Dendritic cell treated with granulocyte-macrophage colony-stimulating factor and Interleukin-4, amounts not matched to agents 40 ng/mL and 50 ng/mL, for 4 days (primary cell): ENCODE results near the gene KCNC4.

Experiments used
- H3K27ac Mint-ChIP-seq: one replicate; pipeline ENCODE4 v1.8.0; 2022; ENCODE audit warnings: mild to moderate bottlenecking, mixed read lengths
- H3K27me3 Mint-ChIP-seq: one replicate; pipeline ENCODE4 v1.8.0; 2022; ENCODE audit warnings: mild to moderate bottlenecking, mixed read lengths
- H3K36me3 Mint-ChIP-seq: one replicate; pipeline ENCODE4 v1.8.0; 2022; ENCODE audit warnings: low read depth, mixed read lengths
- H3K4me1 Mint-ChIP-seq: one replicate; pipeline ENCODE4 v1.8.0; 2022; ENCODE audit warnings: low read depth, mixed read lengths
- H3K4me3 Mint-ChIP-seq: one replicate; pipeline ENCODE4 v1.8.0; 2022; ENCODE audit warnings: mild to moderate bottlenecking, moderate library complexity, mixed read lengths
- H3K9me3 Mint-ChIP-seq: one replicate; pipeline ENCODE4 v1.8.0; 2022; ENCODE audit warnings: mixed read lengths
- intact Hi-C: fragments of 100-400 bp; cut with micrococcal nuclease; formaldehyde crosslinking; loops from one replicate; pipeline ENCODE4 v1.15.0; 2022

Gene KCNC4

DNA sequence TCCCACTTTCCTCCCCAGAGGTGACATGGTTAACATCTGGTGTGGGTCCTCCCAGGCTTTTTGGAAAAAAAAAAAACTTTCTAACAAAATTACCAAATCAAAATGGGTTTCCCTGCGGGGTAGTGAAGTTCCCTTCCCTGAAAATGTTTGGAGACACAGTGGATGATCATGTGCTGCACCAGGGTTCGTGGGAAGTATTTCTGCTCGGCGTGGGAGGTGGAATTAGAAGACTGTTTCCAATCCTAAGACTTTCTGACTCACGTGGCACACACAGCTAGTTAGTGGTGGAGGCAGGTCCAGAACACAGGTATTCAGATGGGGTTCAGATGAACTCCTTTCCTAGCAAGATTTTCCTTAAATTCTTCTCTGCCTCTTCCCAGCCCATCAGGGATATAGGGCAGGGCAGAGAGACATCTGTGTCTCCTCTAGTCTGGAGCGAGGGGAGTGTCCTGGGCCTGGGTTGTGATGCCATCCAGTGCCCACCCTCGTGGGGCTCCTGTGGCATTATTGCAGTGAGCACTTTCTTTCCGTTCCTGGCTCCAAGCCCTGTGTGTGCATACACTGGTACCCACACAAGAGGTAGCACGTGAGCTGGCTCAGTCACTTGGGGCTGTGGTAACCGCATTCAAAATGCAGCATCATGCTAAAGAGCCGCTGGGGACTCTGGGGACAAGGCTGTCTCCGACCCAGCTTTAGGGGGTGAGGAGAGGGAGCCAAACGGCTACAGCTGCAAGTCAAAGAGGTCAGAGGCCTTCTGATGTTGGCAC, 27.5 kb downstream of the KCNC4 start:
- H3K27me3 Mint-ChIP-seq: peaks cover 9% of the 10 kb centered on the region
- no peak overlapping the region for H3K4me3 Mint-ChIP-seq
- intact Hi-C loops: no loop called here
- H3K36me3 Mint-ChIP-seq: no peaks in the 10 kb centered on the region
- no peaks in the 10 kb centered on the region for H3K9me3 Mint-ChIP-seq
- peaks cover 19% of the 10 kb centered on the region for H3K4me1 Mint-ChIP-seq
- H3K27ac Mint-ChIP-seq: no peak overlapping the region

DNA sequence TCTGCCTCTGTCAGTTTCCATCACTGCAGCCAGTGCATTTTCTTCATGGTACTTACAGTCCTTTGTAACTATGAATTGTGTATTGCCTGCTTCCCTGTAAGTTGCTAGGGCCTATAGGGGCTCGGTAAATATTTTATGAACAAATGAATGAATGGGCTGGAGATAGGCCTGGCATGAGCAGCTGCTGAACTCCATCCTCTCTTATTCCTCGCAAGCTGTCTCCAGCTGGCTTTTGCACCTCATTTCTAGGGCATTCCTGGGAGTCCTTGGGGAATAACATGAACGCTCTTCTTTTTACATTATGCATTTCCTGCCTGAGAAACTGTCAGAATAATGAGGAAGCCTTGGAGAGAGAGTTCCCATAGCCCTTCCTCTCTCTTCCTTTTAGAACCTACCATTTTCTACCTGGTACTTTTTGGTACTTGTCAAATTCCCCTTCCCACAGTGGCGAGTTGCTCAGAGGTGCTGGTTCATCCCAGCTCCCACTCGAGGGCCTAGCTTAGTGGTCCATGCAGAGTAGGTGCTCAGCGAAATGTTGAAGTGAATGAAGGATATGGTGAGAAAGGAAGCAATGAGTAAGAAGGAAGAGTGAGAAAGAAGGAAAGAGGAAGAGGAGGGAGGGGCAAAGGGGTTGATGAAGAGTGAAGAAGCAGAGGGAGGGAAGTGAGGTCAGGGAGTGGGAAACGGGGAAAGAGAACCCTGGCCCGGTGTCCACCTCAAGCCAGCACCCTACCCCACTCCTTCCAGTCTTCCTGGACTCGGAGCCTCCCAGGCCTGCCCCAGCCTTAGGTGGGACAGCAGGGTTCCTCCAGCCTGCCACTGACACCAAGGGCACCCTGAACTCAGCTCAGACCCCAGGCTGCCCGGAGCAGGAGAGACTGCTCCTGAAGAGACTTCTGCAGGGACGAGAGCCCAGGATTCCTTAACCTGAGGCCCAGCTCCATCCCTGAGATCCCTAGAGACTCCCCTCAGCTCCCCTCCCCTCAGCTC, 29.6 kb downstream of the KCNC4 start:
- Mint-ChIP-seq H3K27me3 (peaks cover 13% of the 10 kb centered on the region), H3K27ac (no peak overlapping the region), H3K4me3 (no peak overlapping the region), H3K4me1 (peaks cover 27% of the 10 kb centered on the region), H3K9me3 (no peaks in the 10 kb centered on the region), H3K36me3 (no peaks in the 10 kb centered on the region)
- intact Hi-C loops: no loop called here

DNA sequence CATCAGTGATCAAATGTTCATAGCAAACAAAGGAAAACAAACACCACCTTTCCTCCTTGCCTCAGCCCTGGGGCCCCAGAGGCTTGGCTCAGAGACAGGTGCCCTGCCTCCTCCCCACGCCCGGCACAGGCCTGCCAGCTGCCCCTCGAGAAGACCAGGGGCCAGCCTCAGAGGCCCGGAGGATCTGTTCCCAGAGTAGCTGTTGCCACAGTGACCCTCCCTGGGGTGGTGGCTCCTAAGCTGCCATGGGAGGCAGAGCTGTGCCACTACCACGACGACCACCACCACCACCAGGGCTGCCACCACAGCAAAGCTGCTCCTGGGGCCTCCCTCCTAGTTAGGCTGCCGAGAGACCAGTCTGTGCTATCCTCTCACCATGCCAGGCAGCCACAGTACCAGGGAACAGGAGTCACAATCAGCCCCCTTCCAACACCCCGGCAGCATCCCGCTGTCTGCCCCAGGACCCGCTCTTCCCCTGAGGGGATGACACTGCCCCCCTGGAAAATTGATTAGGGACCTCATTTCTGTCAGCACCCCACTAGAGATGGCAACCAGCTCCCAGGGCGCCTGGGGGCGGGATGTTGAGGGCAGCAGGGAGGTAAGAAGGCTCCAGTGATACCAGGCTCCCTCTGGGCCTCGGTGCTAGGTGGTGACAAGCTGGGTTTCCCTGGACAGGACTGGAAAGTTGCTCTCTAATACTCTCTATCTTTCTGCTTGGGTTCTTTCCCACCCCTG, 30.5 kb downstream of the KCNC4 start:
- H3K27ac Mint-ChIP-seq: no peak overlapping the region
- H3K4me1 Mint-ChIP-seq: peaks cover 18% of the 10 kb centered on the region
- peaks cover 15% of the 10 kb centered on the region for H3K27me3 Mint-ChIP-seq
- no peaks in the 10 kb centered on the region for H3K9me3 Mint-ChIP-seq
- intact Hi-C loops: no loop called here
- H3K36me3 Mint-ChIP-seq: no peaks in the 10 kb centered on the region
- H3K4me3 Mint-ChIP-seq: no peak overlapping the region

DNA sequence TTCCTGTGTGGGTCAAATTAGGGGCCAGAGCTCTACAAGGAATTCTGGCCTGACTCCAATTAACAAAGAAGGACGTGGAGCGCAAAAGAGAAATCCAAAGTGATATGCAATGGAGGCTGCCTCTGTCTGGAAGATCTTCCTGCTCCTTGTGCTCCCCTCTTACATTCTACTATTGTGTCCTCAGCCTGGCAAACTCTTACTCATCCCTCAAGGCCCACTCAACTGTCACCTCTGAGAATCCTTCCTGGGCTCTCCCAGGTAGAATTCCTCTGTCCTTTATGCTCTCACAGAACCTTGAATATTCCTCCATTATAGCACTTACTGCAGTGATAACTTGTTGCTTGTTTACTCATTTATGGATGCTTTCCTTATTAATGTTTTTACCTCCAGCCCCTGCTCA, 31.4 kb downstream of the KCNC4 start:
- no peak overlapping the region for H3K4me3 Mint-ChIP-seq
- no peaks in the 10 kb centered on the region for H3K36me3 Mint-ChIP-seq
- intact Hi-C loops: no loop called here
- peaks cover 15% of the 10 kb centered on the region for H3K4me1 Mint-ChIP-seq
- no peaks in the 10 kb centered on the region for H3K9me3 Mint-ChIP-seq
- no peak overlapping the region for H3K27ac Mint-ChIP-seq
- peaks cover 15% of the 10 kb centered on the region for H3K27me3 Mint-ChIP-seq

DNA sequence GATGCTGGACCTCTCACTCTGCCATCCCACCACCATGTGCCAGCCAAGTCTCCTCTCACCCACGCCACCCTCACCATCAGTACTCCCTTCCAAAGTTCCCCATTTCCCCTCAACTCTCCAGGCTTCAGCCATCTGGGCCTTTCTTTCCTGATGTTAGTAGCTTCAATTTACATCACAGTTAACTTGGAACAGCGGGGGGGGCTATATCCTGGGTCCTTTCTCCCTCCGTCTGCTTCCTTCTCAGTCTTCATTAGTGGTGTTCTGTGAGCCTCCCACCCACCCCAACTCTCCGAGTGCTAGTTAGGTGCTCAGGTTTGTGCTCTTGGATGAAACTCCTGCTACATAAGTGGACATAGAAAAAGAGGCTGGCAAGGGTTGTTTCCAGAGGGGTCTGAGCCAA, 31.9 kb downstream of the KCNC4 start:
- Mint-ChIP-seq H3K27me3 (peaks cover 15% of the 10 kb centered on the region), H3K4me3 (no peak overlapping the region), H3K27ac (no peak overlapping the region), H3K36me3 (no peaks in the 10 kb centered on the region), H3K9me3 (no peaks in the 10 kb centered on the region), H3K4me1 (peaks cover 15% of the 10 kb centered on the region)
- intact Hi-C loops: no loop called here

DNA sequence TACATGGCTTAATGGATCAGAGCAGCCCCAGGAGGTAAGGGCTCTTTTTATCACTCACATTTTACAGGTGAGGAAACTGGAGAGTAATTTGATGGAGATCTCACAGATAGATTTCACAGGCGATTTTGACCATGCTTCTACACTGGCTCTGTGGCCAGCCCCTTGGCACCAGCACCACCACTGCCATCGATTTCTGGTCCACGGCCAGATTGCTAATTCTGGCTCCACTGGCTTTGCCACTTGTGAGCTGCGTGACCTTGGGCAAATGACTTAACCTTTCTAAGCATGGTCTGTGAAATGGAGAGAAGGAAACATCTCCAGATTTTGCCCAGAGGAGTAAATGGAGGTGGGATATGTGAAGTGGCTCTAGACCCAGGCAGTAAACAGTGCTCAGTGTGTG, 32.6 kb downstream of the KCNC4 start:
- H3K4me3 Mint-ChIP-seq: no peak overlapping the region
- intact Hi-C loops: no loop called here

DNA sequence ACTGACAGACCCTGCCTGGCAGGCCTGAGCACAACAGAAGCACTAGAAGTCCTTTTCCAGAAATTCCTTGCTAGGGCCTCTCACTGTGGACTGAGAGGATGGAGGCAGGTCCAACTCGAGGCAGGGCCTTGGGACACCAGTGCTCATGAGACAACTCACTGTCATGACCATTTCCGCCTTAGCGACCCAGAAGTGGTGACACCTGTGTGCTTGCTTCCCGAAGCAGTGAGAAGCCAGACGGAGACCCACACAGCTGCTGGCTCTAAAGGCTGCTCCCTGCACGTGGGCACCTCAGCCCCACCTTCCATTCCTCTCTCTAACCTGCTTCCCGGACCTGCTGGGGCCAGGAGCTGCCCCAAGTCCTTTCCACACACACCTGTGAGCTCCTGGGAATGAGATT, 33.0 kb downstream of the KCNC4 start:
- intact Hi-C loops: no loop called here
- peaks cover 15% of the 10 kb centered on the region for H3K4me1 Mint-ChIP-seq
- H3K36me3 Mint-ChIP-seq: no peaks in the 10 kb centered on the region
- H3K27ac Mint-ChIP-seq: no peak overlapping the region
- no peaks in the 10 kb centered on the region for H3K9me3 Mint-ChIP-seq
- no peak overlapping the region for H3K4me3 Mint-ChIP-seq
- H3K27me3 Mint-ChIP-seq: peaks cover 15% of the 10 kb centered on the region

More for the DNA sequence above, 32.6 kb downstream of the KCNC4 start:
- Mint-ChIP-seq H3K27ac (no peak overlapping the region), H3K4me1 (peaks cover 15% of the 10 kb centered on the region), H3K27me3 (peaks cover 15% of the 10 kb centered on the region), H3K9me3 (no peaks in the 10 kb centered on the region), H3K36me3 (no peaks in the 10 kb centered on the region)

DNA sequence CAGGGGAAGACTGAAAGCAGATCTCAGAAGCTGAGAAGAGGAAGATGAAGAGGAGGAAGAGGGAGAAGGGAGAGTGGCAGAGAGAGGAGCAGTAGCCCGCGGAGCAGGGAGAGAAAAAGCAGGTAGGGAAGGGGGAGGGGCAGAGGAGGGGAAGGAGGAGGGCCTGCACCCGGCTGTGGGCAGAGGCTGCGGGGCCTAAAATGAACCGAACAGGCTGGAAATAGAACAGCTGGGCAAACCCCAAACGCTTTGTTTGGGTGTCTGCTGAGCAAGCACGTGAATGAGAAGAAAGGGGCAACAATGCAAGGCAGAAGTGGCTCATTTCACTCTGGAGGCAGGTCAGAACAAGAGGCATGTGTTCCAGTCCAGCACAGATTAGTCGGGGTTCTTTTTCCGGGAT, 33.5 kb downstream of the KCNC4 start:
- Mint-ChIP-seq H3K4me1 (peaks cover 15% of the 10 kb centered on the region), H3K36me3 (no peaks in the 10 kb centered on the region), H3K27ac (no peak overlapping the region), H3K27me3 (peaks cover 15% of the 10 kb centered on the region), H3K9me3 (no peaks in the 10 kb centered on the region), H3K4me3 (no peak overlapping the region)
- intact Hi-C loops: no loop called here

DNA sequence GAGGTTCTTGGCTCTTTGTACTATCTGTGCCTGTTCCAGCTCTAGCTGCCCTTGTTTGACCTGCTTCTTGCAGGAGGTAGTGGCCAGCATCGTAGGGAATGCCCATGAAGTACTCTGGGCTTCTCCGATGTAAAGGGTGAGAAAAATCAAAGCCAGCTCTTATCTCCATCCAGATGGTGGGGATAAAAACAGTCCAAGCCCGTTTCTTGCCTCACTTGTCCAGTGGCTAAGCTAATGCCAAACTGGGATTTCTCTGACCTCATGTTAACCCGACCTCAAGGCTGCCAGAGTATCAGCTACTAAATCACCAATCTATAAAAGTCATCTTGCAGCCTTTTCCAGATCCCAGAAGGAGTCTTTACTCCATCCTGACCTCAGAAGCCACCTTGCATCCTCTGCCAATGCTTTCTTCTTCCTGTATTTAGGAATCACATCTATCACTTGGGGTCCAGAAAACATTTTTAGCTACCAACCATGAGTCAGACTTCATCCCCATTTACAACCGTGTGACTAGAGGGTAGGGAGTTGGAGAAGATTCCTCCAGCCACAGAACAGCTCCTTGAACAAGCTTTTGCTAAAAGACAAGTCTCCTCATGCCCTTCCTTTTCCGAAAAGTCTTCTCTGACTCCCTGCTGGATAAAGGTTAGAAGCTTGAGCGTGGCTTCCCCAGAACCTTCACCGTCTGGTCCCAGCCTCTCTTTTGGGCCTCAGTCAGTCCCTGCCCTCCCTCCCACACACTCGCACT, 35.9 kb downstream of the KCNC4 start:
- Mint-ChIP-seq H3K36me3 (no peaks in the 10 kb centered on the region), H3K27ac (no peak overlapping the region), H3K27me3 (peaks cover 15% of the 10 kb centered on the region), H3K4me3 (no peak overlapping the region), H3K4me1 (peaks cover 8% of the 10 kb centered on the region), H3K9me3 (no peaks in the 10 kb centered on the region)
- intact Hi-C loops: no loop called here

DNA sequence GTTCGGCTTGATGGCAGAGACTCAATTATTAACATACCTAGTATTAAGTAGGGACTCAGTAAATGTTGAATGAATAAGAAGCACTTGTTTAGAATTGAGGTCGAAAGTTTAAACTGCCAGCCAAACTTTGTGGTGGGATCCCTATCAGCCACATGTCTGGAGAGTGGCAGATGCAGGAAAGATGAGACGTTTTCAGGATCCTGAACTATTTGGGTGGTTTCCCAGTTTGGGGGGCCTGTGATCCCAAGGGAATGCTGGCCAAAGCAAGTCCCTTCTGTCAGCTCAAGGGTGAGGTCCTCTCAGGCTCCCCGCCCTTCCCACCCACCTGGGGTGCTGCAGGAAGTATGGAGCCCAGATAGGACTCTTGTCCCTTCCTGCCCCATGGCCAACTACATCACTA, 38.6 kb downstream of the KCNC4 start:
- H3K9me3 Mint-ChIP-seq: no peaks in the 10 kb centered on the region
- H3K4me1 Mint-ChIP-seq: peaks cover 2% of the 10 kb centered on the region
- intact Hi-C loops: no loop called here
- no peak overlapping the region for H3K4me3 Mint-ChIP-seq
- no peaks in the 10 kb centered on the region for H3K36me3 Mint-ChIP-seq
- peaks cover 2% of the 10 kb centered on the region for H3K27me3 Mint-ChIP-seq
- H3K27ac Mint-ChIP-seq: no peak overlapping the region

DNA sequence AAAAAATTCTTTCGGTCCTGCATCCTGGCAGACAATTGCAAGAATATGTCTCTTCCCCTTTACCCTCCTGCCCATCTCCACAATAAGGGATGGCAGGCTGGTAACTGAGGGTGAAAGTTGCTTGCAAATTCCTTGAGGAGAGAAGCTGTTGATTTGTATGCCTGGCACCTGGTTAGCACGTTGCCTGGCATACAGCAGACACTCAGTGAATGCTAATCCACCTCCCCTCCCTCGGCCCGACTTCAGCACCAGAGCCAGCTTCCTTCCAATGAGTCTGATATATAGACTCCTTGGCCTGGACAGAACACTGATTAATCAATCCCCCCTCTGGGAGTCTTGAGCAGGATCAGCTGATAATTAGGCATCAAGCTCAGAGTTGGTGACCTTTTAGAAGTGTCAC, 39.1 kb downstream of the KCNC4 start:
- intact Hi-C loops: no loop called here
- Mint-ChIP-seq H3K4me1 (no peaks in the 10 kb centered on the region), H3K4me3 (no peak overlapping the region), H3K36me3 (no peaks in the 10 kb centered on the region), H3K27me3 (peaks cover 2% of the 10 kb centered on the region), H3K27ac (no peak overlapping the region), H3K9me3 (no peaks in the 10 kb centered on the region)

DNA sequence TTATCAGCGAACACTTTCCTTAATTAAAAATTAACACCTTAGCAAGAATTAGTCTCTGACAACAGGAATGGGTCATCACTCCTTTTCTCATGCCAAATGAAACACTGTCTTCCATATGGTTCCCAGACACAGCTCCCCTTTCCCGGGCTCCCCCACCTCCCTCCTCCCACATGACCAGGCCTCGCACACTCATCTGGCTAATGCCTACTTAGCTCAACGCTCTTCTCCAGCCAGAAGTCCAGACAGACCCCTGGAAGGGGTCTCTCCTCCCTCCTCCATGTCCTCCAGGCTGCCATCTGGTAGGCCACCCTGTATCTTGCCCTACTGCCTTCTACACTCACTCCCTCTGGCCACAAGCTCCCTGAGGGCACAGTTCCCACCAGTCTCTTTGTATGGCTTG, 39.9 kb downstream of the KCNC4 start:
- H3K9me3 Mint-ChIP-seq: no peaks in the 10 kb centered on the region
- H3K4me1 Mint-ChIP-seq: no peaks in the 10 kb centered on the region
- H3K27me3 Mint-ChIP-seq: peaks cover under 1% of the 10 kb centered on the region
- intact Hi-C loops: no loop called here
- no peak overlapping the region for H3K4me3 Mint-ChIP-seq
- H3K36me3 Mint-ChIP-seq: no peaks in the 10 kb centered on the region
- H3K27ac Mint-ChIP-seq: no peak overlapping the region

DNA sequence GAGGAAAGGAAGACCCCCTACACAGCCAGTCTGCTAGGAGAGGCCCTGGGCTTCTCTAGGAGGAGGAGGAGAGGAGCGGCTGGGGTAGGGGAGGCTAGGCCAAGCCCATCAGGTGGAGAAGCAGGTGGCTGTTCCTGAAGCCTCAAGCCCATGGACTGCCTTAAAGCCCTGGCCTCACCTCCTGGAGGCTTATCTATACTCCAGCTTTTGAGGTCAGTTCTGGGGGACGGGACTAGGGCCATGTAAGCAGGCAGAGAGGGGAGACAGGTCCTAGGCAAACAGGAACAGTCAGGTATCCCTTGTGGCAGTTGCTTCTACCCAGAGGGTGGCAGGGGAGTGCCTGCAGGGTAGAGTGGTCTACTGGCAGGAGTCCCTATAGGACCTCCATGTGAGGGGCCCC, 40.6 kb downstream of the KCNC4 start:
- Mint-ChIP-seq H3K36me3 (no peaks in the 10 kb centered on the region), H3K27me3 (peaks cover 2% of the 10 kb centered on the region), H3K27ac (no peak overlapping the region), H3K4me3 (no peak overlapping the region), H3K9me3 (no peaks in the 10 kb centered on the region), H3K4me1 (no peaks in the 10 kb centered on the region)
- intact Hi-C loops: no loop called here
